Keratinocyte (primary cell): ENCODE measurements around the gene FBXW7. TPM values are rescaled to one million over a fixed set of nuclear protein-coding genes. Genes with fewer than 3 reads are reported as not detected.

Experiments
- DNase-seq: peaks from one replicate; pipeline ENCODE4 v3.0.0-alpha.2; 2011; ENCODE audit warnings: low read depth, missing footprints, low spot score
- FAIRE-seq: peaks from 2 replicates; lab custom pipeline; 2011; peaks lifted over from hg19 to GRCh38; lab: Jason Lieb, UNC
- H2AFZ ChIP-seq: 2 replicates; pipeline ENCODE4 v1.6.0; 2012; ENCODE audit warnings: low read length, control low read depth, inconsistent platforms; ENCODE audit not compliant: control insufficient read depth
- H3K27ac ChIP-seq: 2 replicates; pipeline ENCODE4 v1.5.1; 2011; ENCODE audit warnings: low read length; ENCODE audit not compliant: control insufficient read depth, insufficient read depth
- H3K27me3 ChIP-seq: 3 replicates; pipeline ENCODE4 v1.6.0; 2011; ENCODE audit warnings: low read length; ENCODE audit not compliant: control insufficient read depth, insufficient read depth; ENCODE audit errors: extremely low read depth
- H3K36me3 ChIP-seq, 2 experiments: 2 replicates in 1 of 2; 3 replicates in 1 of 2; pipeline ENCODE4 v1.5.1; 2011; ENCODE audit warnings: low read length in 2 of 2, mild to moderate bottlenecking in 1 of 2; ENCODE audit not compliant: control insufficient read depth in 2 of 2, insufficient read depth in 2 of 2; ENCODE audit errors: extremely low read depth in 1 of 2
- H3K4me1 ChIP-seq: 3 replicates; pipeline ENCODE4 v1.5.1; 2011; ENCODE audit warnings: low read length; ENCODE audit not compliant: control insufficient read depth, insufficient read depth; ENCODE audit errors: extremely low read depth
- H3K4me2 ChIP-seq: 3 replicates; pipeline ENCODE4 v1.6.0; 2011; ENCODE audit warnings: low read depth, low read length; ENCODE audit not compliant: control insufficient read depth, insufficient read depth; ENCODE audit errors: extremely low read depth
- H3K4me3 ChIP-seq, 3 experiments: fragments of 200-600 bp in 1 of 3; sonication (generic) in 1 of 3; 2 replicates in 2 of 3; 3 replicates in 1 of 3; pipeline ENCODE4 v1.5.1; 2011 to 2016; ENCODE audit warnings: low read length in 3 of 3, mild to moderate bottlenecking in 3 of 3, control low read depth in 2 of 3, inconsistent platforms in 1 of 3, low read depth in 1 of 3, mixed read lengths in 1 of 3, mixed run types in 1 of 3, moderate library complexity in 1 of 3; ENCODE audit not compliant: control insufficient read depth in 2 of 3, insufficient read depth in 2 of 3; ENCODE audit errors: extremely low read depth in 1 of 3
- H3K79me2 ChIP-seq: 2 replicates; pipeline ENCODE4 v1.6.0; 2012; ENCODE audit warnings: low read length; ENCODE audit not compliant: control insufficient read depth, insufficient read depth
- H3K9ac ChIP-seq: 3 replicates; pipeline ENCODE4 v1.6.0; 2011; ENCODE audit warnings: low read length; ENCODE audit not compliant: control insufficient read depth, insufficient read depth; ENCODE audit errors: extremely low read depth
- H3K9me1 ChIP-seq: 3 replicates; pipeline ENCODE4 v1.6.0; 2011; ENCODE audit warnings: low read length; ENCODE audit not compliant: control insufficient read depth, insufficient read depth; ENCODE audit errors: extremely low read depth
- H3K9me3 ChIP-seq: 2 replicates; pipeline ENCODE4 v1.5.1; 2012; ENCODE audit warnings: low read depth, low read length; ENCODE audit not compliant: control insufficient read depth
- H4K20me1 ChIP-seq: 3 replicates; pipeline ENCODE4 v1.6.0; 2011; ENCODE audit warnings: low read length; ENCODE audit not compliant: control insufficient read depth, insufficient read depth; ENCODE audit errors: extremely low read depth
- CTCF ChIP-seq, 3 experiments: IDR thresholded peaks in 1 of 3; conservative IDR thresholded peaks in 1 of 3; optimal IDR thresholded peaks in 1 of 3; 2 replicates in 2 of 3; 3 replicates in 1 of 3; pipeline versions ENCODE3 to v1.5.1; 2011; ENCODE audit warnings: low read length in 3 of 3, mild to moderate bottlenecking in 3 of 3, moderate library complexity in 2 of 3, control low read depth in 1 of 3, inconsistent platforms in 1 of 3; ENCODE audit not compliant: insufficient read depth in 2 of 3; ENCODE audit errors: extremely low read depth in 1 of 3
- EZH2 ChIP-seq: IDR thresholded peaks from one replicate; pipeline ENCODE4 v1.6.1; 2012; ENCODE audit warnings: inconsistent platforms, mild to moderate bottlenecking, low read length, moderate library complexity
- dilution Hi-C: fragments of 300-500 bp; cut with MboI; formaldehyde crosslinking; loops from one replicate; pipeline ENCODE4 v1.7.0; 2020; ENCODE audit warnings: low sequenced_read_pairs; ENCODE audit not compliant: extremely low pct_ligation_motif_present
- polyA plus RNA-seq, 5 experiments: library from polyadenylated mRNA; depleted of rRNA in 3 of 5; stranded (reverse) in 3 of 5; stranded (forward) in 1 of 5; unstranded in 1 of 5; fragments of >200 nt; gene quantifications; 1 replicate in 1 of 5; 2 replicates in 3 of 5; 3 replicates in 1 of 5; pipeline versions ENCODE4 v1.2.1 to v1.2.3, GENCODE V29; 2011 to 2012; ENCODE audit warnings: missing spikeins in 2 of 5, low read depth in 1 of 5, low replicate concordance in 1 of 5

FBXW7 gene
- polyA plus RNA-seq, 1 donor (not counting 4 experiments of a cell fraction or from before 2014, with no cell fraction given): 39.6 TPM

DNA sequence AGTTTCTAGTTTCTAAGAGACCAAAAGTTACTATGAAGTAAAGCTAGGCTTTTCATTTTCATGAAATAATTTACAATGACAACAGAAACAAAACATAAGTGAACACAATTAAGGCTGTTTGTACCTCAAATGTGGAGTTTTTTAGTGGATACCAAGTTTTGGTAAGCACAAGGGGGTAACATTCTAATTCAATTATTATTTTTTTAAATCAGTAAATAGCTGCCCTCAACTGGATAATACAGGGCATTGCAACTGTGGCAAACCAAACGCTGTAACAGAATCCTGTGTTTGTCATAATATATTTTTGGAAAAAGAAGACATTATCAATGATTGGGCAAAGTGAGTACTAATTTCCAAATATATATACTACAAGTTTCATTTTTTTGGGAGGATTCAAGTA, 150.3 kb downstream of the FBXW7 start:
- DNase-seq: no peak

DNA sequence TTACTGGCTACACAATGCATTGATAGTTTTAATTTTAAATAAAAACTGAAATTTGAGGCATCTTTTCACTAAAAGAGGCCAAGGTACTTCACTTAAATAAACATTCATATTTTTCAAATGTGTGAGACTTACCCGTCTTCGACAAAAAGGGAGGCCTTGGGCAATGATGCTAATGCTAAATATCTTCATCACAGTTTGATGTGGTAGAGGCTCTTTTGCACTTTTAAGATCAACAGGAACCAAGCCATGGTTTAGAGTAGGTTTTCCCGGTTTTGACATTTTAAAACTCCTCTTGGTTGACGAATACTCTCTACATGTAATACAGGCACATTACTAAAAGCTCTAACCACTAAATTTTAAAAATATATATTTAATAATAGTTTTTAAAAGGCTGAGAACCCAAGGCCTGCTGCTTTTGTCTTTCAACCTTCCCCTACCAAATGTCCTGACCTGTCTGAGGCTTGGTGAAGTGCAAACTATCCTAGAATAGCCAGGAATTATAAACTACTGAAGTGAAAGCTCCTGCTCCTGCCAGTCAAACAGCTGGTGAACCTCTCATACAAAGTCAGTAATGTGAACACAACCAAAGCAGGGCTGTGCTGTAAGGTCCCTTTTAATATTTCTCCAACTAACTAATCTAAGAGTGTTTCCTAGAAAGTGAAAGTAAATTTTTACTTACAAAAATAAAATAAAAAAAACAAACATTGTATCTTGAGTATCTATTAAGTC, 153.7 kb downstream of the FBXW7 start:
- H3K79me2 ChIP-seq: peaks cover 9% of the 10 kb centered on the region
- peak overlapping the region; percentile 47 for H3K9ac ChIP-seq
- FAIRE-seq: no peak
- H4K20me1 ChIP-seq: no peaks in the 10 kb centered on the region
- peak overlapping the region; percentile 66 for H3K27ac ChIP-seq
- H3K9me1 ChIP-seq: no peaks in the 10 kb centered on the region
- dilution Hi-C loops: no loop called here
- TF ChIP-seq CTCF (optimal IDR thresholded peaks at IDR 0.05 in 1 of 3, IDR thresholded peaks at IDR 0.05 in 1 of 3, conservative IDR thresholded peaks at IDR 0.05 in 1 of 3; ENCODE audit: extremely low read depth in 1 of 3, insufficient read depth in 2 of 3, low read length in 3 of 3) (no peak), EZH2 (no peak)
- H2AFZ ChIP-seq: no peak overlapping the region
- no peaks in the 10 kb centered on the region for H3K27me3 ChIP-seq
- H3K4me3 ChIP-seq: peak overlapping the region in 2 of 3 experiments; percentile 56 to 58
- H3K9me3 ChIP-seq: no peaks in the 10 kb centered on the region
- peak overlapping the region; percentile 94 for H3K4me2 ChIP-seq
- DNase-seq: no peak
- peaks cover 6% of the 10 kb centered on the region for H3K4me1 ChIP-seq
- H3K36me3 ChIP-seq: no peaks in the 10 kb centered on the region

More for the DNA sequence above, 150.3 kb downstream of the FBXW7 start:
- Histone ChIP-seq H3K9me3 (no peaks in the 10 kb centered on the region), H3K27me3 (no peaks in the 10 kb centered on the region), H3K9me1 (no peaks in the 10 kb centered on the region), H3K4me2 (no peak overlapping the region), H3K79me2 (peaks cover 11% of the 10 kb centered on the region), H4K20me1 (no peaks in the 10 kb centered on the region), H2AFZ (no peak overlapping the region), H3K9ac (no peak overlapping the region), H3K27ac (no peak overlapping the region), H3K4me3 (no peak overlapping the region), H3K4me1 (peaks cover 6% of the 10 kb centered on the region), H3K36me3 (no peaks in the 10 kb centered on the region)
- TF ChIP-seq EZH2 (no peak), CTCF (optimal IDR thresholded peaks at IDR 0.05 in 1 of 3, IDR thresholded peaks at IDR 0.05 in 1 of 3, conservative IDR thresholded peaks at IDR 0.05 in 1 of 3; ENCODE audit: extremely low read depth in 1 of 3, insufficient read depth in 2 of 3, low read length in 3 of 3) (peak in 2 of 3 experiments; percentile 25 to 53)
- FAIRE-seq: peak; percentile 34
- dilution Hi-C loops: no loop called here
